Astrocyte of the cerebellum (primary cell): ENCODE results near the gene DLK1.

Experiments
- DNase-seq: peaks from one replicate; pipeline ENCODE4 v3.0.0-alpha.2; 2011; ENCODE audit warnings: low read depth
- H3K4me3 ChIP-seq: 2 replicates; pipeline ENCODE4 v1.5.1; 2011; ENCODE audit warnings: mild to moderate bottlenecking, low read depth, low read length, moderate library complexity
- in situ Hi-C: cut with HindIII; loops from 2 replicates; pipeline ENCODE4 v1.10.0; 2017; ENCODE audit warnings: low sequenced_read_pairs
- TF ChIP-seq, protein P1 (sequence below): IDR thresholded peaks from 2 replicates; pipeline ENCODE4 v1.5.1; 2012; ENCODE audit warnings: low read length, low read depth, moderate library complexity, mild to moderate bottlenecking; ENCODE audit errors: missing control alignments

DLK1 gene

DNA sequence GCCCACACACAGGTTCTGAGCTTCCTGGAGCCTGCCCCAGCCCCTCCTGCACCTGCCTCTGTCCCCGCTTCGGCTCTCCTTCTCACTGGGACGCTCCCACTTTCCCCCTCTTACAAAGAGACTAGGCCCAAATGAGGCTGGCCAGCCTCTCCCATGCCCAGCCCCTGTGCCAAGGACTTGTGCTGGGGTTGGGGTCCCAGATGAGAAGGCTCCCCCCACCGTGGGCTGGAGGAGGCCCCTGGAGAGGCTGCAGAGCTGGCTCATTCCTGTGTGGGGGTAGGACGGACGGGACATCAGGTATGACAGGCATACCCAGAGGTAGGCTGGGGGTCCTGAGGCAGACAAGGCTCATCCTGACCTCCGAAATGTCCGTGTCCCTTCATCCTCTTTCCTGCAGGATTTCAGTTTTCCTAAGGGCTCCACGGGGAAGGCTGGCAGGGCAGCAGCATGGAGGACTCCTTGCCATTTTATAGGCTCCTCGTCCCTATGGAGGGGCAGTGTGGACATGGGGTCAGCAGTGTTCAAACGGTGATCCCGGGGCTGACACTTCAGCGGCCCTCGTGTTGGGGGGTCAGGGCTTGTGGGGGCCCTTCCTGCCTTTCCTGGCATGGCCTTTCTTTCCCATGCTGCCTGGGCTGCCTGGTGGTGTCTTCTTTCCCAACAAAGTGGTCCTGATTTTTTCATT is 50.1 kb downstream of the DLK1 start:
- no peak overlapping the region for H3K4me3 ChIP-seq
- DNase-seq: no peak
- in situ Hi-C loops: no loop called here
- TF ChIP-seq, protein P1, sequence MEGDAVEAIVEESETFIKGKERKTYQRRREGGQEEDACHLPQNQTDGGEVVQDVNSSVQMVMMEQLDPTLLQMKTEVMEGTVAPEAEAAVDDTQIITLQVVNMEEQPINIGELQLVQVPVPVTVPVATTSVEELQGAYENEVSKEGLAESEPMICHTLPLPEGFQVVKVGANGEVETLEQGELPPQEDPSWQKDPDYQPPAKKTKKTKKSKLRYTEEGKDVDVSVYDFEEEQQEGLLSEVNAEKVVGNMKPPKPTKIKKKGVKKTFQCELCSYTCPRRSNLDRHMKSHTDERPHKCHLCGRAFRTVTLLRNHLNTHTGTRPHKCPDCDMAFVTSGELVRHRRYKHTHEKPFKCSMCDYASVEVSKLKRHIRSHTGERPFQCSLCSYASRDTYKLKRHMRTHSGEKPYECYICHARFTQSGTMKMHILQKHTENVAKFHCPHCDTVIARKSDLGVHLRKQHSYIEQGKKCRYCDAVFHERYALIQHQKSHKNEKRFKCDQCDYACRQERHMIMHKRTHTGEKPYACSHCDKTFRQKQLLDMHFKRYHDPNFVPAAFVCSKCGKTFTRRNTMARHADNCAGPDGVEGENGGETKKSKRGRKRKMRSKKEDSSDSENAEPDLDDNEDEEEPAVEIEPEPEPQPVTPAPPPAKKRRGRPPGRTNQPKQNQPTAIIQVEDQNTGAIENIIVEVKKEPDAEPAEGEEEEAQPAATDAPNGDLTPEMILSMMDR: no peak

DNA sequence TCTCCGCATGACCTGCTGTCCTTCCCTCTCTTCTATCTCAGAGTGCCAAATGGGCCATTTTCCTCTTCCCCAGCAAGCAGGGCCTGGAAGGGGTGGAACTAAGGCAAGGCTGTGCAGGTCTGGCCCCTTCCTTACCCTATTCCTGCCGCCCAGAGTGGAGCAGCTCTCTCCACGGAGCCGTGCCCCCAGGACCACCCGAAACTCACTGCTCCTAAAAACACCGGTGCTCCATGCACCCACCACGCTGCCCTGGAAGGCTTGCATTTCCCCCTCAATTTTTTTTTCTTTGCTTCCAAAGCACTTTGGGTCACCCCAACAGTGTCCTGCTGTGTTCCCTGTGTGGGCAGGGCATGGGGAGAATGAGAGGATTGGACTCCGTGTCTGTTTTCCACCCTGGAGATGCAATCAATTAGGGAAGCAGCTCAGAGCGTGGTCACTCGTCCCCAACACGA is 50.7 kb downstream of the DLK1 start:
- TF ChIP-seq, protein P1: no peak
- H3K4me3 ChIP-seq: no peak overlapping the region
- in situ Hi-C loops: no loop called here
- no peak for DNase-seq

DNA sequence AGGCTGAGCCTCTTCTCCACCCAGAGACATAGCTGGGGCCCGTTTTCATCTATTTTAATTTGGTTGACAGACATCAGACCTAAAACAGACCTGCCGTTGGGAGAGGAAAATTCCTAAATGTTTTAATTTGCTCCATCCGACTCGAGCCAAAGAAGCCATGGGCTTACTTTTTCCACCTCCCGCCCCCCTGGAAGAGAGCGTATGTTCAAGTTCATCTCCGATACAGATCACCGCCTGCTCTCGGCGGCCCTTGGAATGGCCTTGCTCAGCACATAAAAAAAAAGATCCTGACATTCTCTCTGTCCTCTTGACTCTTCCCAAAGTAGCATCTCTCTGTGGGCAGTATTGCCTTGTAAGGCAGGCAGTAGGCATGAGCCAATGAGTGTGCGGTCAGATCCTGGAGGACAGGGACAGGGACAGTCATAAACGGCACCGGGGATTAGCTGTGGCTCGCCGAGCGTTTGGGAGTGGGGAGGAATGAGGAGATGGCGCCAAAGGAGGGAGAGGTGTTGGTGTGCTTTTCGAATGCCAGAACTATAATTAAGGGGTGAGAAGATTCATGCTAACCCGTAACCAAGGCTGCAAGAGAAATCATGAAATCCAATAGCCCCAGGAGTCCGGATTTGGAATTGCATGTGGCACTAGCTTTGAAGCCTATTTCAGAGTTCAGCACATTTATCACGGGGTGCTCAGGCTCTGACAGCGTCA is 51.3 kb downstream of the DLK1 start:
- in situ Hi-C loops: no loop called here
- no peak overlapping the region for H3K4me3 ChIP-seq
- DNase-seq: no peak
- TF ChIP-seq, protein P1: no peak

DNA sequence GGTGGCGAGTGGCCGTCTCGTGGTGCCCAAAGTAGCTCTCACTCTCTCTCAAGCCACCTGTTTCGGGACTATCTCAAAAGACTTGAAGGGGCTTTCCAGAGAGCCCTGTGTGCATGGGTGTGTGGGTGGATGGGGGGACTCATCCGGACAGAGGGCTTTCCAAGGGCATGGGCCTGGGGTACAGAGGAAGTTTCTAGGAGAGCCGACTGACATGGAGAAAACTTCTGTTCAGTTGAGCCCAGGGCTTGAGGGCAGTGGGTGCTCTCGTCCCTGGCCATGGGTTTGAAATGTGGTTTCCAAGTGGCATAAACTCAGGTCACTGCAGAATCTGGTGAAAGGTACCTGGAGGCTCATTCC is 51.8 kb downstream of the DLK1 start:
- TF ChIP-seq, protein P1: no peak
- no peak overlapping the region for H3K4me3 ChIP-seq
- in situ Hi-C loops: no loop called here
- DNase-seq: no peak

DNA sequence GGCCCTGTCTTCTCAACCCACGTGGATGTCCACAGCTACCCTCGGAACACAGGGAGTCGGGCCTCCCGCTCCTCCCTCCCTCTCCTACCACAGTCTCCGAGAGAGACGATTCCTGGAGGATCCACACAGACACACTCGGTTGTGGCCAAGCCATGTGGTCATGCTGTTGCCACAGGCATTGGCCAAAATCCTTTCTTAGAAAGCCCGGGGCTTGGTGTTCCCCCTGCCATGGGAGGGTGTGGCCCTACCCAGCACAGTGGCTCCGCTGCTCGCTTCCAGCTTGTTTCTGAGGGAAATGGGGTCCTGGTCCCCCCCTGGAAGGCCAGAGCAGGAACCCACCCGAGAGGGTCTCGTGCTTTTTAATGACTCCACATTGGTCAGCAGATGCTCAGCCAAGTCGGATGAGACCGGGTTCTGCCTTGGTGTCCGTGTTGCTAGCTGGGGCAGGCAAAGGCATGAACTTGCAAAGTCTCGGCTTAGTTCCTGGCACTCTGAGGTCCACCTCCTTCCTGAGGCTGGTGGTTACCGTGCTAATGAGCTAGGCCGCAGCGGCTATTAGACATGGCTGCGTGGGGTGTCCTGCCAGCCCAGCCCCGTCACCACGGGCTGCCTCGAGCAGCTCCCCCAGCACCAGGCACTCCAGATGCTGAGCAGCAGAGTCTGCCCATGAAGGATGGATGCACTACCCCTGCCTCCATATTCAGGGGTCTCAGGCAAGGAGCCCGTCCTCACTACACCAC is 52.4 kb downstream of the DLK1 start:
- in situ Hi-C loops: no loop called here
- DNase-seq: no peak
- H3K4me3 ChIP-seq: no peak overlapping the region
- TF ChIP-seq, protein P1: no peak

DNA sequence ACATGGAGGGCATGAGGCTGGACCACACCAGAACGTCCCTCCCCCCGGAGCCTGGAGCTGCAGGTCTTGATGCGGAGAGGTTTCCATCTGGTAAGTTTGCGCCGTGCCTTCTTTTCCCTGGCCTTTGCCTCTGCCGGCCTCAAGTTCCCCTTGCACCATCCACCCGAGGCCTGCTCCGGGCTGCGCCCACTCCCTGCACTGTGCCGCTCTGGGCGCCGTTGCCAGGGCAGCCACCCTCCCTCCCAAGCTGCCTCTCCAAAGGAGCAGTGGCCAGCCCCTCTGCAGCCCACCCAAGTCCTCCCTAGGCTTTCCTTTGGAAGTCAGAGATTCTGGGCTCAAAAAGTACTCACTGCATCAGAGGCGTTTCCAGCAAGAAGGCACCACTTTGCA is 53.0 kb downstream of the DLK1 start:
- no peak overlapping the region for H3K4me3 ChIP-seq
- DNase-seq: no peak
- in situ Hi-C loops: no loop called here
- TF ChIP-seq, protein P1: no peak
